Spleen (tissue), 11 donors: Measurements from ENCODE around the gene ACSF2. TPM values are rescaled to one million over a fixed set of nuclear protein-coding genes. Genes with fewer than 3 reads are reported as not detected.

Experiments used
- DNase-seq: peaks from one replicate; pipeline ENCODE4 v3.0.0-alpha.2; 2020
- H3K27ac ChIP-seq, 8 donors: fragments of 200-600 bp; sonication (generic) in 7 of 8; 1 replicate in 4 of 8; 2 replicates in 4 of 8; pipeline versions ENCODE4 v1.5.0 to v1.8.0; 2016 to 2021; ENCODE audit warnings: inconsistent platforms in 4 of 8, mild to moderate bottlenecking in 4 of 8, moderate library complexity in 1 of 8
- H3K27me3 ChIP-seq, 7 donors: fragments of 200-600 bp; sonication (generic) in 6 of 7; replicated peaks in 1 of 7; 1 replicate in 4 of 7; 2 replicates in 3 of 7; pipeline versions ENCODE4 v1.5.0 to v1.8.0; 2016 to 2021; ENCODE audit warnings: inconsistent platforms in 3 of 7, mild to moderate bottlenecking in 1 of 7
- H3K36me3 ChIP-seq, 6 donors: fragments of 200-600 bp; sonication (generic) in 5 of 6; 1 replicate in 4 of 6; 2 replicates in 2 of 6; pipeline versions ENCODE4 v1.5.0 to v1.8.0; 2016 to 2021; ENCODE audit warnings: inconsistent platforms in 2 of 6
- H3K4me1 ChIP-seq, 6 donors: fragments of 200-600 bp; sonication (generic) in 5 of 6; 1 replicate in 3 of 6; 2 replicates in 3 of 6; pipeline versions ENCODE4 v1.5.0 to v1.8.0; 2016 to 2021; ENCODE audit warnings: inconsistent platforms in 3 of 6
- H3K4me3 ChIP-seq, 8 donors: fragments of 200-600 bp; sonication (generic) in 7 of 8; 1 replicate in 4 of 8; 2 replicates in 4 of 8; pipeline versions ENCODE4 v1.5.0 to v1.8.0; 2016 to 2021; ENCODE audit warnings: inconsistent platforms in 4 of 8, mild to moderate bottlenecking in 4 of 8, moderate library complexity in 2 of 8
- H3K9me3 ChIP-seq, 8 donors: fragments of 200-600 bp; sonication (generic) in 7 of 8; 1 replicate in 4 of 8; 2 replicates in 4 of 8; pipeline versions ENCODE4 v1.5.0 to v1.8.0; 2016 to 2021; ENCODE audit warnings: inconsistent platforms in 4 of 8
- CTCF ChIP-seq, 11 experiments: fragments of 200-600 bp in 7 of 11; fragments of 450-650 bp in 4 of 11; sonication (generic) in 4 of 11; IDR thresholded peaks in 8 of 11; conservative IDR thresholded peaks in 3 of 11; 1 replicate in 7 of 11; 2 replicates in 4 of 11; pipeline versions ENCODE4 v1.4.0 to v1.8.0; 2016 to 2021; ENCODE audit warnings: antibody characterized with exemption in 11 of 11, inconsistent platforms in 4 of 11, mild to moderate bottlenecking in 1 of 11
- POLR2A ChIP-seq, 3 donors: fragments of 450-650 bp; IDR thresholded peaks; one replicate each; pipeline ENCODE4 v1.5.1; 2017; ENCODE audit warnings: antibody characterized with exemption in 3 of 3, mild to moderate bottlenecking in 1 of 3
- POLR2AphosphoS5 ChIP-seq, 3 donors: sonication (generic); formaldehyde crosslinking; IDR thresholded peaks; one replicate each; pipeline ENCODE4 v1.5.1; 2017; ENCODE audit warnings: antibody characterized with exemption in 3 of 3
- WGBS, 5 donors: extraction: QIAGEN DNeasy Blood & Tissue Kit in 3 of 5; methylation state at CpG; one replicate each; pipeline versions ENCODE4 v1.1.5 to v1.1.7; 2013 to 2018; 5-methylcytosine and 5-hydroxymethylcytosine counted together
- intact Hi-C: fragments of 100-400 bp; cut with DNase I; formaldehyde crosslinking; loops from one replicate; pipeline ENCODE4 v1.15.0; 2023; ENCODE audit warnings: low total_unique reads
- polyA plus RNA-seq, 3 donors: library from polyadenylated mRNA; stranded (reverse); fragments of 200-250 nt; gene quantifications; one replicate each; pipeline ENCODE4 v1.2.1, GENCODE V29; 2013
- total RNA-seq, 7 donors: library from RNA; depleted of rRNA in 3 of 7; stranded (reverse); fragments of >200 nt in 3 of 7; fragmentation: NEBNext Ultra II Directional in 4 of 7; extraction: Animal tissue kit (Norgen Biotek cat#: 25700) in 4 of 7; gene quantifications; one replicate each; pipeline versions ENCODE4 v1.1.0 to v1.2.1, GENCODE V29; 2016 to 2021
- donor health status: healthy with polysubstance abuse.
- donor health status: DM: no; HTN: no; CAD: no; lungs with moderate emphysema.
- donor health status: DM: no; HTN: no; CAD: no.
- donor health status: Bipolar disorder and iron deficiency.
- donor health status: healthy.
- donor health status: DM: no; HTN: no; CAD: no.
- donor health status: DM: yes; HTN: yes; CAD: no.

ACSF2 gene
- total and polyA plus RNA-seq, 10 donors = 21.7 to 50.0 (median 39.1) TPM

- DNase-seq = no peak
- H3K4me1 ChIP-seq = no peaks in the 10 kb centered on the region
- no peak overlapping the region for H3K27ac ChIP-seq
- H3K4me3 ChIP-seq = no peak overlapping the region
- H3K27me3 ChIP-seq = no peaks in the 10 kb centered on the region
- no peaks in the 10 kb centered on the region for H3K9me3 ChIP-seq
- no peak for TF ChIP-seq POLR2AphosphoS5 (IDR thresholded peaks at IDR 0.05)
- TF ChIP-seq CTCF (IDR thresholded peaks at IDR 0.05 in 8 of 11, conservative IDR thresholded peaks at IDR 0.05 in 3 of 11) = no peak
- no peak for TF ChIP-seq POLR2A (IDR thresholded peaks at IDR 0.05)
- 85 to 93% (median 90%) methylated on average over 6 to 8 of the region's 8 CpGs for WGBS, 5 donors
- peaks cover 0 to 8% (median 2%) of the 10 kb centered on the region in 6 donors for H3K36me3 ChIP-seq
- intact Hi-C loops = no loop called here
Observed at GRCh38 chr17:50492214-50492613, 66.2 kb downstream of the ACSF2 start.

- TF ChIP-seq CTCF (IDR thresholded peaks at IDR 0.05 in 8 of 11, conservative IDR thresholded peaks at IDR 0.05 in 3 of 11) (no peak), POLR2A (IDR thresholded peaks at IDR 0.05) (no peak), POLR2AphosphoS5 (IDR thresholded peaks at IDR 0.05) (no peak)
- intact Hi-C loops = no loop called here
- Histone ChIP-seq H3K4me3 (no peak overlapping the region), H3K4me1 (no peaks in the 10 kb centered on the region), H3K27me3 (no peaks in the 10 kb centered on the region), H3K27ac (no peak overlapping the region), H3K9me3 (no peaks in the 10 kb centered on the region), H3K36me3 (no peaks in the 10 kb centered on the region)
- 65 to 81% (median 70%) methylated on average over 3 of the region's 3 CpGs for WGBS, 5 donors
- DNase-seq = no peak
Observed at GRCh38 chr17:50493744-50494143, 67.7 kb downstream of the ACSF2 start.

GRCh38 chr17:50495217-50495823 is 69.3 kb downstream of the ACSF2 start:
- no peaks in the 10 kb centered on the region for H3K9me3 ChIP-seq
- no peak overlapping the region for H3K27ac ChIP-seq
- no peak for DNase-seq
- H3K27me3 ChIP-seq = no peaks in the 10 kb centered on the region
- intact Hi-C loops = no loop called here
- H3K4me3 ChIP-seq = no peak overlapping the region
- no peaks in the 10 kb centered on the region for H3K36me3 ChIP-seq
- TF ChIP-seq POLR2A (IDR thresholded peaks at IDR 0.05) (no peak), CTCF (IDR thresholded peaks at IDR 0.05 in 8 of 11, conservative IDR thresholded peaks at IDR 0.05 in 3 of 11) (no peak), POLR2AphosphoS5 (IDR thresholded peaks at IDR 0.05) (no peak)
- H3K4me1 ChIP-seq = no peaks in the 10 kb centered on the region
- 83 to 90% (median 89%) methylated on average over 8 of the region's 8 CpGs for WGBS, 5 donors

- H3K9me3 ChIP-seq = no peaks in the 10 kb centered on the region
- intact Hi-C loops = no loop called here
- no peak for TF ChIP-seq CTCF (IDR thresholded peaks at IDR 0.05 in 8 of 11, conservative IDR thresholded peaks at IDR 0.05 in 3 of 11)
- TF ChIP-seq POLR2AphosphoS5 (IDR thresholded peaks at IDR 0.05) = no peak
- TF ChIP-seq POLR2A (IDR thresholded peaks at IDR 0.05) = no peak
- DNase-seq = no peak
- no peaks in the 10 kb centered on the region for H3K36me3 ChIP-seq
- H3K27ac ChIP-seq = no peak overlapping the region
- H3K27me3 ChIP-seq = no peaks in the 10 kb centered on the region
- H3K4me1 ChIP-seq = no peaks in the 10 kb centered on the region
- 90 to 96% (median 94%) methylated on average over 8 of the region's 8 CpGs for WGBS, 5 donors
- H3K4me3 ChIP-seq = no peak overlapping the region
Observed at GRCh38 chr17:50495918-50496317, 69.9 kb downstream of the ACSF2 start.
